Left lung (tissue), 10 donors: Measurements from ENCODE around the gene TRDN. TPM values are rescaled to one million over a fixed set of nuclear protein-coding genes. Genes with fewer than 3 reads are reported as not detected.

Experiments
- ATAC-seq: fragments of 200-7000 bp; cut with Tn5 transposase; one replicate; pipeline ENCODE4 v1.9.1; 2020; ENCODE audit warnings: moderate library complexity
- DNase-seq, 4 donors: peaks; one replicate each; pipeline ENCODE4 v3.0.0-alpha.2; 2013 to 2020
- H3K27ac ChIP-seq, 2 donors: fragments of 200-600 bp; sonication (generic) in 1 of 2; one replicate each; pipeline versions ENCODE4 v1.5.0 to v1.8.0; 2020 to 2021
- H3K27me3 ChIP-seq, 2 donors: fragments of 200-600 bp; sonication (generic) in 1 of 2; one replicate each; pipeline versions ENCODE4 v1.5.0 to v1.8.0; 2020 to 2021
- H3K36me3 ChIP-seq, 2 donors: fragments of 200-600 bp; sonication (generic) in 1 of 2; one replicate each; pipeline versions ENCODE4 v1.5.0 to v1.8.0; 2020 to 2021
- H3K4me1 ChIP-seq, 2 donors: fragments of 200-600 bp; one replicate each; pipeline ENCODE4 v1.8.0; 2021
- H3K4me3 ChIP-seq, 2 donors: fragments of 200-600 bp; sonication (generic) in 1 of 2; one replicate each; pipeline versions ENCODE4 v1.5.0 to v1.8.0; 2020 to 2021; ENCODE audit warnings: mild to moderate bottlenecking in 1 of 2
- H3K9me3 ChIP-seq, 2 donors: fragments of 200-600 bp; sonication (generic) in 1 of 2; one replicate each; pipeline versions ENCODE4 v1.5.0 to v1.8.0; 2020 to 2021
- intact Hi-C, 2 donors: fragments of 100-400 bp; cut with DNase I; formaldehyde crosslinking; loops; one replicate each; pipeline versions ENCODE4 v1.11.2 to v1.14.2; 2022
- polyA plus RNA-seq, 6 donors: library from polyadenylated mRNA; unstranded; fragments of 120-200 nt; gene quantifications; one replicate each; pipeline ENCODE4 v1.2.1, GENCODE V29; 2013; ENCODE audit not compliant: insufficient read length in 6 of 6
- total RNA-seq, 2 donors: library from RNA; stranded (reverse); fragmentation: NEBNext Ultra II Directional; extraction: Animal tissue kit (Norgen Biotek cat#: 25700); gene quantifications; one replicate each; pipeline ENCODE4 v1.2.1, GENCODE V29; 2021
- TF ChIP-seq, protein P1 (sequence below), 2 donors: fragments of 200-600 bp; sonication (generic) in 1 of 2; IDR thresholded peaks; one replicate each; pipeline versions ENCODE4 v1.5.0 to v1.8.0; 2021; ENCODE audit warnings: antibody characterized with exemption in 2 of 2
- donor health status: DM: no; HTN: yes; CAD: no.
- donor health status: DM: no; HTN: no; CAD: no.

Gene TRDN
- total and polyA plus RNA-seq, 8 donors = 0.03 to 0.18 (median 0.11) TPM; not detected in 3

DNA sequence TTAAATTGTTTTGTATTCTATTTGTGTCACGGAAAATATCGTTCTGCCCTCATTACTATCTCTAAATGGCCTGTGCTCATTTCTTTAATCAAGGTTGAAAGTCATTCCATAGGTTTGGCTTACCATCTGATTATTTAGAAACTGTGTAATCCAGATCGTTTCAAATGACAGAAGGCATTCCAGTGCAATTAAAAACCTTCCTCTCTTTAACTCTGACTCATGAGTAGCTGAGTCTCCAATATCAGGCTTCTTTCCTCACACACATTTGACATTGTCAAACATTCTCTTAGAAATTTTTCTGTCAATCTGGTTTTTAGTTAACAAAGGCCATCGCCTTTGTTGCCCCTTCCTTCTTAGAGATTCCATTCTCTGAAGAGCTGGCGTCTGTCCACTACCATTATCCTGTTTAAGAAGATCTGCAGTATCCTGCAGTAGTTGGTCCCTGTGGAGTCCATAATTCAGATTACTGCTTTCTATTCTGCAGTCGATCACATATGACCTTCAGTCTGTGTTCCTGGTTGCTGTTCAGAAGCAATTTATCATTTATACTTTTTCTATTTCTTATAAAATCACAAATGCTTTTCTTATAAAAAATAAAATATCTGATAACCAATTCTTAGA, 3.9 kb upstream of the TRDN start:
- TF ChIP-seq, protein P1, sequence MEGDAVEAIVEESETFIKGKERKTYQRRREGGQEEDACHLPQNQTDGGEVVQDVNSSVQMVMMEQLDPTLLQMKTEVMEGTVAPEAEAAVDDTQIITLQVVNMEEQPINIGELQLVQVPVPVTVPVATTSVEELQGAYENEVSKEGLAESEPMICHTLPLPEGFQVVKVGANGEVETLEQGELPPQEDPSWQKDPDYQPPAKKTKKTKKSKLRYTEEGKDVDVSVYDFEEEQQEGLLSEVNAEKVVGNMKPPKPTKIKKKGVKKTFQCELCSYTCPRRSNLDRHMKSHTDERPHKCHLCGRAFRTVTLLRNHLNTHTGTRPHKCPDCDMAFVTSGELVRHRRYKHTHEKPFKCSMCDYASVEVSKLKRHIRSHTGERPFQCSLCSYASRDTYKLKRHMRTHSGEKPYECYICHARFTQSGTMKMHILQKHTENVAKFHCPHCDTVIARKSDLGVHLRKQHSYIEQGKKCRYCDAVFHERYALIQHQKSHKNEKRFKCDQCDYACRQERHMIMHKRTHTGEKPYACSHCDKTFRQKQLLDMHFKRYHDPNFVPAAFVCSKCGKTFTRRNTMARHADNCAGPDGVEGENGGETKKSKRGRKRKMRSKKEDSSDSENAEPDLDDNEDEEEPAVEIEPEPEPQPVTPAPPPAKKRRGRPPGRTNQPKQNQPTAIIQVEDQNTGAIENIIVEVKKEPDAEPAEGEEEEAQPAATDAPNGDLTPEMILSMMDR (IDR thresholded peaks at IDR 0.05) = no peak
- Histone ChIP-seq H3K27ac (no peak overlapping the region), H3K4me3 (no peak overlapping the region), H3K4me1 (no peaks in the 10 kb centered on the region), H3K36me3 (no peaks in the 10 kb centered on the region), H3K9me3 (no peaks in the 10 kb centered on the region), H3K27me3 (no peaks in the 10 kb centered on the region)
- intact Hi-C loops = no loop called here
- DNase-seq (no peak), ATAC-seq (no peak)

DNA sequence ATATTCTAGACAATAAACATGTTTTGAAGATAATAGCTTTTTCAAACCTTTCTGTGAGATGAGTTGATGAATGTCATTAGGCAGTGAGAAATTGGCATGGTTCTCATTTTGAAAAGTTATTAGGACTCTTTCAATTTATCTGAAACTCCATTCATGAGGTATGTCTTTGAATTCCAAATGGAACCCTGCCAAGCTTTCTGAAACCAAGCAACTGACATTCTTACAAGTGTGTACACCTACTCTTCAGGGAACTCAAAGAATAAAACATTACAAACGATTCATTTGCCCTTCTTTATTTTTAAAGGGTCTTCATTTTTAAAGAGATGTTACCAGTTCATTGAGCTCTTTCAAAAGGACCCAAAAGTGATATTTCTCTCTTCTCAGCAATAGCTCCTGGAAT, 2.1 kb upstream of the TRDN start:
- no peaks in the 10 kb centered on the region for H3K27me3 ChIP-seq
- TF ChIP-seq, protein P1 (IDR thresholded peaks at IDR 0.05) = no peak
- no peaks in the 10 kb centered on the region for H3K36me3 ChIP-seq
- DNase-seq (peak in 1 of 4 donors; percentile 7), ATAC-seq (peak; percentile 34)
- H3K4me1 ChIP-seq = no peaks in the 10 kb centered on the region
- no peaks in the 10 kb centered on the region for H3K9me3 ChIP-seq
- H3K4me3 ChIP-seq = no peak overlapping the region
- intact Hi-C loops = no loop called here
- no peak overlapping the region for H3K27ac ChIP-seq

DNA sequence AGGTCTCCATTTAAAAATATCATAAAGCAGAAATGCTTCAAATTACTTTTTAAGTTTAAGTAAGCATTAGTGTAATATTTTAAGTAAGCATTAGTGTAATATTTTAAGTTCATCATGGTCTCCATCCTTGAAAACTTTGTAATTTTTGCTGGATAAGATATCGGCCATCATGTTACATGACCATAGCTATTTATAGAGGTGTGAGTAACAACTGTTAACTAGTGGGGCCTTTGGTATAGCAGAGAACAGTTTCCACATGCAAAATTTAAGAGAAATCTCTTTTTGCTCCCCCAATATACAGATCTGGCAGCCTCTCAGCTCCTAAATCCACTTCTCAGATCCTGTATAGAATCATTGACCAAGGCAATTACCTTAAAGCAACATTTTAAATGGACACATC, 468 bp downstream of the TRDN start:
- no peaks in the 10 kb centered on the region for H3K9me3 ChIP-seq
- H3K27me3 ChIP-seq = no peaks in the 10 kb centered on the region
- DNase-seq = no peak
- no peak for ATAC-seq
- TF ChIP-seq, protein P1 (IDR thresholded peaks at IDR 0.05) = no peak
- no peaks in the 10 kb centered on the region for H3K36me3 ChIP-seq
- no peak overlapping the region for H3K4me3 ChIP-seq
- no peak overlapping the region for H3K27ac ChIP-seq
- no peaks in the 10 kb centered on the region for H3K4me1 ChIP-seq
- intact Hi-C loops = no loop called here

DNA sequence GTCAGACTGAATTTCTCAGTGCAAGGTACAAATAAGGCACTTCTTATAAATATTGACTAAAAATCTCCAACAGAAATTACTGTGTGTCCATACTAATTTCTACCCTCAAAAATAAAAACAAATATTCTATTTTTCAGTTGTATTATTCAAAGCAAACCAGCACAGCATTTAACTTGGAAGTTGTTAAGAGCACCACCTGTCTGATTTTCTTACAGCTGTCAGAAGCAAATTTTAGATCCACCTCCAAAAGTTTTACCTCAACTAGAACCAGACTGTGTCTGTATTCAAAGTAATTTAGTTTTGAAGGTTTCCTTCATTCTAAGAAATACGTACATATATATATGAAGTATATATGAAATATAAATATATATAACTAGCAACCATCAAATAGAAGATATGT, 1.2 kb downstream of the TRDN start:
- intact Hi-C loops = no loop called here
- Histone ChIP-seq H3K4me1 (no peaks in the 10 kb centered on the region), H3K27ac (no peak overlapping the region), H3K4me3 (no peak overlapping the region), H3K27me3 (no peaks in the 10 kb centered on the region), H3K9me3 (no peaks in the 10 kb centered on the region), H3K36me3 (no peaks in the 10 kb centered on the region)
- DNase-seq = no peak
- TF ChIP-seq, protein P1 (IDR thresholded peaks at IDR 0.05) = no peak
- no peak for ATAC-seq

DNA sequence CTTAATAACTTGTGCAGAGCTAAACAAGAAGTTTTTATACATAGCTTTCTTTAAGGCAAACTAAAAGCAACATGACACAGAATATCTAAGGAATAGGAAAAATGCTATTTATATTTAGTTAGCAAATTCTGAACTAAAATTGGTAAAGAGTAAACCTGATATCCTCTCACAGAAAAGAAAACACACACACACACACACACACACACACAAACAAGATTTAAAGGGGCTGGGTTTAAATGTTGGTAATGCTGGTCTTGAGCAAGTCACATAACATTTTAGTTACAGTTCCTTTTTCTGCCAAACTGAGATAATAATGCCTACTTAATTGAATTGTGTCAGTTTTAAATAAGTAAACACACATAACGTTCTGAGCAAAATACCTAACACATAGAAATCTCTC, 1.6 kb downstream of the TRDN start:
- no peak for DNase-seq
- ATAC-seq = no peak
- Histone ChIP-seq H3K36me3 (no peaks in the 10 kb centered on the region), H3K4me1 (no peaks in the 10 kb centered on the region), H3K27me3 (no peaks in the 10 kb centered on the region), H3K9me3 (no peaks in the 10 kb centered on the region), H3K27ac (no peak overlapping the region), H3K4me3 (no peak overlapping the region)
- TF ChIP-seq, protein P1 (IDR thresholded peaks at IDR 0.05) = no peak
- intact Hi-C loops = no loop called here
